HL-60 (cell line): Measurements from ENCODE around the gene DAB2.

ENCODE experiments used
- GABPA ChIP-seq: IDR thresholded peaks from 2 replicates; pipeline ENCODE4 v1.6.1; 2012; ENCODE audit warnings: low read depth
- POLR2AphosphoS5 ChIP-seq: IDR thresholded peaks from 2 replicates; pipeline ENCODE4 v1.6.1; 2012; ENCODE audit warnings: low read depth
- SPI1 ChIP-seq: IDR thresholded peaks from 2 replicates; pipeline ENCODE4 v1.6.1; 2012; ENCODE audit warnings: low read depth, mild to moderate bottlenecking, borderline replicate concordance
- TF ChIP-seq, protein P1 (sequence below): IDR thresholded peaks from one replicate; pipeline ENCODE4 v1.5.1; 2011; ENCODE audit warnings: low read length, control low read depth, inconsistent platforms; ENCODE audit not compliant: insufficient read depth
- TF ChIP-seq, protein P2 (sequence below): IDR thresholded peaks from 2 replicates; pipeline ENCODE4 v1.6.1; 2012; ENCODE audit warnings: low read depth; ENCODE audit not compliant: insufficient replicate concordance

- TF ChIP-seq POLR2AphosphoS5, result no peak
- TF ChIP-seq, protein P1, sequence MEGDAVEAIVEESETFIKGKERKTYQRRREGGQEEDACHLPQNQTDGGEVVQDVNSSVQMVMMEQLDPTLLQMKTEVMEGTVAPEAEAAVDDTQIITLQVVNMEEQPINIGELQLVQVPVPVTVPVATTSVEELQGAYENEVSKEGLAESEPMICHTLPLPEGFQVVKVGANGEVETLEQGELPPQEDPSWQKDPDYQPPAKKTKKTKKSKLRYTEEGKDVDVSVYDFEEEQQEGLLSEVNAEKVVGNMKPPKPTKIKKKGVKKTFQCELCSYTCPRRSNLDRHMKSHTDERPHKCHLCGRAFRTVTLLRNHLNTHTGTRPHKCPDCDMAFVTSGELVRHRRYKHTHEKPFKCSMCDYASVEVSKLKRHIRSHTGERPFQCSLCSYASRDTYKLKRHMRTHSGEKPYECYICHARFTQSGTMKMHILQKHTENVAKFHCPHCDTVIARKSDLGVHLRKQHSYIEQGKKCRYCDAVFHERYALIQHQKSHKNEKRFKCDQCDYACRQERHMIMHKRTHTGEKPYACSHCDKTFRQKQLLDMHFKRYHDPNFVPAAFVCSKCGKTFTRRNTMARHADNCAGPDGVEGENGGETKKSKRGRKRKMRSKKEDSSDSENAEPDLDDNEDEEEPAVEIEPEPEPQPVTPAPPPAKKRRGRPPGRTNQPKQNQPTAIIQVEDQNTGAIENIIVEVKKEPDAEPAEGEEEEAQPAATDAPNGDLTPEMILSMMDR, result no peak
- TF ChIP-seq, protein P2, sequence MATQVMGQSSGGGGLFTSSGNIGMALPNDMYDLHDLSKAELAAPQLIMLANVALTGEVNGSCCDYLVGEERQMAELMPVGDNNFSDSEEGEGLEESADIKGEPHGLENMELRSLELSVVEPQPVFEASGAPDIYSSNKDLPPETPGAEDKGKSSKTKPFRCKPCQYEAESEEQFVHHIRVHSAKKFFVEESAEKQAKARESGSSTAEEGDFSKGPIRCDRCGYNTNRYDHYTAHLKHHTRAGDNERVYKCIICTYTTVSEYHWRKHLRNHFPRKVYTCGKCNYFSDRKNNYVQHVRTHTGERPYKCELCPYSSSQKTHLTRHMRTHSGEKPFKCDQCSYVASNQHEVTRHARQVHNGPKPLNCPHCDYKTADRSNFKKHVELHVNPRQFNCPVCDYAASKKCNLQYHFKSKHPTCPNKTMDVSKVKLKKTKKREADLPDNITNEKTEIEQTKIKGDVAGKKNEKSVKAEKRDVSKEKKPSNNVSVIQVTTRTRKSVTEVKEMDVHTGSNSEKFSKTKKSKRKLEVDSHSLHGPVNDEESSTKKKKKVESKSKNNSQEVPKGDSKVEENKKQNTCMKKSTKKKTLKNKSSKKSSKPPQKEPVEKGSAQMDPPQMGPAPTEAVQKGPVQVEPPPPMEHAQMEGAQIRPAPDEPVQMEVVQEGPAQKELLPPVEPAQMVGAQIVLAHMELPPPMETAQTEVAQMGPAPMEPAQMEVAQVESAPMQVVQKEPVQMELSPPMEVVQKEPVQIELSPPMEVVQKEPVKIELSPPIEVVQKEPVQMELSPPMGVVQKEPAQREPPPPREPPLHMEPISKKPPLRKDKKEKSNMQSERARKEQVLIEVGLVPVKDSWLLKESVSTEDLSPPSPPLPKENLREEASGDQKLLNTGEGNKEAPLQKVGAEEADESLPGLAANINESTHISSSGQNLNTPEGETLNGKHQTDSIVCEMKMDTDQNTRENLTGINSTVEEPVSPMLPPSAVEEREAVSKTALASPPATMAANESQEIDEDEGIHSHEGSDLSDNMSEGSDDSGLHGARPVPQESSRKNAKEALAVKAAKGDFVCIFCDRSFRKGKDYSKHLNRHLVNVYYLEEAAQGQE, result no peak
- TF ChIP-seq GABPA, result no peak
- TF ChIP-seq SPI1, result no peak
Observed at GRCh38 chr5:39352951-39353350, 71.8 kb downstream of the DAB2 start.
